Adrenal gland (tissue), 5 donors: ENCODE results near the gene C8A.

Experiments
- POLR2A ChIP-seq, 2 donors: fragments of 450-650 bp; IDR thresholded peaks; one replicate each; pipeline ENCODE4 v1.6.1; 2017; ENCODE audit warnings: antibody characterized with exemption in 2 of 2, mild to moderate bottlenecking in 2 of 2, moderate library complexity in 1 of 2
- TF ChIP-seq, protein P1 (sequence below), 6 experiments: fragments of 450-650 bp in 4 of 6; fragments of 200-600 bp in 2 of 6; sonication (generic) in 1 of 6; IDR thresholded peaks; 1 replicate in 5 of 6; 2 replicates in 1 of 6; pipeline versions ENCODE4 v1.5.1 to v1.8.0; 2016 to 2021; ENCODE audit warnings: antibody characterized with exemption in 6 of 6, mild to moderate bottlenecking in 2 of 6, moderate library complexity in 1 of 6
- donor health status: DM: no; HTN: no; CAD: no.

DNA sequence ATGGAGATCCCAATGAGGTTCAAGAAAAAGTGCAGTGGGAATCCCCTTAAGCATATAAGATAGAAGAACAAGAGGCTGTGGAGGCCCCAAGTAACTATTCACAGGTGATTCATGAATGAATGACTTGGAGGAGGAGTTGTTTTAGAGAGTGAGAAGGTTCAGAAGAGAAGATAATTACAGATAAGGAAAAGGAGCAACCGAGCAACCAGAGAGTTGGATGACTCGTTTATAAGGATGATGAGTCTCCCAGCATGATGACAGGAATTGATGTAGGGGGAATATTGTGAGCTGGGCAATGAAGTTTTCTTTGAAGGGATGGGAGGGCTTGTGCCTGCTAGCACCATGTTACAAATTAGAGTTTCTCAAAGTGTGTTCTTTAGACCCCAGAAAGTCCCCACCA lies 9.8 kb downstream of the C8A start:
- TF ChIP-seq, protein P1, sequence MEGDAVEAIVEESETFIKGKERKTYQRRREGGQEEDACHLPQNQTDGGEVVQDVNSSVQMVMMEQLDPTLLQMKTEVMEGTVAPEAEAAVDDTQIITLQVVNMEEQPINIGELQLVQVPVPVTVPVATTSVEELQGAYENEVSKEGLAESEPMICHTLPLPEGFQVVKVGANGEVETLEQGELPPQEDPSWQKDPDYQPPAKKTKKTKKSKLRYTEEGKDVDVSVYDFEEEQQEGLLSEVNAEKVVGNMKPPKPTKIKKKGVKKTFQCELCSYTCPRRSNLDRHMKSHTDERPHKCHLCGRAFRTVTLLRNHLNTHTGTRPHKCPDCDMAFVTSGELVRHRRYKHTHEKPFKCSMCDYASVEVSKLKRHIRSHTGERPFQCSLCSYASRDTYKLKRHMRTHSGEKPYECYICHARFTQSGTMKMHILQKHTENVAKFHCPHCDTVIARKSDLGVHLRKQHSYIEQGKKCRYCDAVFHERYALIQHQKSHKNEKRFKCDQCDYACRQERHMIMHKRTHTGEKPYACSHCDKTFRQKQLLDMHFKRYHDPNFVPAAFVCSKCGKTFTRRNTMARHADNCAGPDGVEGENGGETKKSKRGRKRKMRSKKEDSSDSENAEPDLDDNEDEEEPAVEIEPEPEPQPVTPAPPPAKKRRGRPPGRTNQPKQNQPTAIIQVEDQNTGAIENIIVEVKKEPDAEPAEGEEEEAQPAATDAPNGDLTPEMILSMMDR (IDR thresholded peaks at IDR 0.05): no peak
- no peak for TF ChIP-seq POLR2A (IDR thresholded peaks at IDR 0.05)
